ENCODE measurements around the gene CCDC144A.
"Not testable (repeated sequence)": the region's sequence is repeated elsewhere in the genome, so short reads cannot be mapped to it uniquely, and the experiment has no call there.

Gene CCDC144A

DNA sequence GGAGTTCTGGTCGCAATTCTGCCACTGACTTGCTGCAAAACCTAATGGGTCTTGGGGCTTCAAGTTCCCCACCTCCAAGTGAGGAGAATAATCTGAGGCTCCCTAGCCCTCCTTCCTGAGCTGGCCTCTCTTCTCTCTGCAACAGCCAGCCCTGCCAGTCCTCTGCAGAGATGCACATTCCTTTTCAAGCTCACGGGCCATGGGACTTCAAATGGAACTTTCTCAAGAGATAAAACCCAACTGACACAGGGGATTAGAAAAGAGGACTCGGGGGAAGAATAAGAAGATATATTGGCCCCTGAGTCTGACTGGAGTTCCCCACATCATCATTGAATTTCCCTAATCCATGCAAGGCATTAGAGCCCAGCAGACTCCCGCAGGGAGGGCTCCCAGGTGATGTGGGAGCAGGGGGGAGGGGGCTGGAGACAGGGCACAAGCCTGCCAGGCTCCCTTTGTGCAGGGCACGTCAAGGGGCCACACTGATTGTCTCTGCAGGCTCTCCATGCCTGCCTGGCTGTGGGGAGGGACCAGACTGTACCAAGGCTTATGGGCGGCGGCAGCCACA is 131.0 kb downstream of the CCDC144A start:
- no peak for DNase-seq

DNA sequence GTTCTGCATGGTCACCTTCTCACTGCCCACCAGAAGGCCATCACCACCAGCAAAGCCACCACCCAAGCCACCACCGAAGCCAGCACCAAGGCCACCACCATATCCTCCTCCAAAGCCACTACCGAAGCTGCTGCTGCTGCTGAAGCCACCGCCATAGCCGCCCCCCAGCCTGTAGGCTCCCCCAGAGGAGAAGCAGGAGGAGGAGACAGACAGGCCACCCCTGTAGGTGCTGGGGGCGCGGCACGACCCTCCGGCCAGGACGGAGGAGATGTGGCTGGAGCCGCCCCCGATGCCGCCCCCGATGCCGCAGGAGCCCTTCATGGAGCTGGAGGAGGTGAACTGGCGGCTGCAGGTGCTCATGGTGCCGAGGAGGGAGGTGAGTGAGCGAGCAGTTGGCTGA is 132.1 kb downstream of the CCDC144A start:
- DNase-seq: not testable (repeated sequence)

DNA sequence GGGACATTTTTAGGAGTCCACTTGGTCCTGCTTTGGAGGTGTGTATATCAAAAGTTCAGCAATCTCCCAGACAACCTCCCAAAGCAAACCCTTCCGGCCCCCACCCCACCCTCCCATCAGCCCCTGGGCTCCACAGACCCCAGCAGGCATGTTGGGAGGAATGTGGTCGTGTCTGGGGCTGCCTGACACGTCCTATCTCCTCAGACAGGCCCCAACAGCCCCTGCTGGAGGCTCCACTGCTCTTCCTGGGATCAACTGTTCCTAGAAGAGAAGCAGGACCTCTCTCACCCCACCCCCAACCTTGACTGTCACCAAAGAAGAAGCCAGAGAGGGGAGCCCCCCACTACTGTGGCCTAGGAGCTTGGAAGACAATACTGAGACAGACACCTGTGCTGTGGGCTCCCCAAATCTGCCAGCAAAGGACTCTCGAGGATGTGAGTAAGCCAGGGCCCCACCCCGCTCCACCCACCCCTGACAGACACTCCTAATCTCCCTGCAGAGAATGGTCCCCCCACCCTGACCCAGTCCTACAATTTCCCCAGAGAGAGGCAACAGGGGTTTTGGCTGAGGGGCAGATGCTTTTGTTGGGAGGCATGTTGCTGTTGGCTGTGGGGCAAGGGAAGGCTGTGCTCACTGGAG is 133.8 kb downstream of the CCDC144A start:
- not testable (repeated sequence) for DNase-seq
